ENCODE results near the gene FHIT. TPM values are rescaled to one million over a fixed set of nuclear protein-coding genes. Genes with fewer than 3 reads are reported as not detected.

FHIT gene
- total RNA-seq, 1 donor from 2014 or later = 11.7 TPM

- Mint-ChIP-seq H3K4me3 (no peak overlapping the region), H3K4me1 (ENCODE audit: unreplicated experiment) (no peaks in the 10 kb centered on the region)
- no peak for DNase-seq (ENCODE audit: extremely low spot score, unreplicated experiment)
Measured at GRCh38 chr3:59730591-59730990, 1520.7 kb downstream of the FHIT start.

DNA sequence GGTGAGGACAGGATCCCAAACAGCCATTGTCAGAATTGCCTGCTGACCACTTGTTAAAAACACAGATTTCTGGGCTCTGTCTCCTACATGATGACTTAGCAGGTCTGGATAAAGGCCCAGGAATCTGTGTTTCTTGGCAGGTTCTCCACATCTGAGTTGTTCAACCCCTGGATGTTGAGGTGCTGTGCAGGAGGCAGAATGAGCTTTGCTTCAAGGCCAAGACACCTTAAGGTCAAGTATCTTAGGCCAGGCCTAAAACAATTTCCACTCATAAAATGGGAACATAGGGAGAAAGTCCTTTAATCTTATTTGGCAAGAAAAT is 1522.7 kb downstream of the FHIT start:
- Mint-ChIP-seq H3K4me1 (ENCODE audit: unreplicated experiment) (no peaks in the 10 kb centered on the region), H3K36me3 (no peaks in the 10 kb centered on the region), H3K4me3 (no peak overlapping the region), H3K9me3 (peaks cover 7% of the 10 kb centered on the region), H3K27ac (no peak overlapping the region), H3K27me3 (no peaks in the 10 kb centered on the region)
- TF ChIP-seq, protein P1, sequence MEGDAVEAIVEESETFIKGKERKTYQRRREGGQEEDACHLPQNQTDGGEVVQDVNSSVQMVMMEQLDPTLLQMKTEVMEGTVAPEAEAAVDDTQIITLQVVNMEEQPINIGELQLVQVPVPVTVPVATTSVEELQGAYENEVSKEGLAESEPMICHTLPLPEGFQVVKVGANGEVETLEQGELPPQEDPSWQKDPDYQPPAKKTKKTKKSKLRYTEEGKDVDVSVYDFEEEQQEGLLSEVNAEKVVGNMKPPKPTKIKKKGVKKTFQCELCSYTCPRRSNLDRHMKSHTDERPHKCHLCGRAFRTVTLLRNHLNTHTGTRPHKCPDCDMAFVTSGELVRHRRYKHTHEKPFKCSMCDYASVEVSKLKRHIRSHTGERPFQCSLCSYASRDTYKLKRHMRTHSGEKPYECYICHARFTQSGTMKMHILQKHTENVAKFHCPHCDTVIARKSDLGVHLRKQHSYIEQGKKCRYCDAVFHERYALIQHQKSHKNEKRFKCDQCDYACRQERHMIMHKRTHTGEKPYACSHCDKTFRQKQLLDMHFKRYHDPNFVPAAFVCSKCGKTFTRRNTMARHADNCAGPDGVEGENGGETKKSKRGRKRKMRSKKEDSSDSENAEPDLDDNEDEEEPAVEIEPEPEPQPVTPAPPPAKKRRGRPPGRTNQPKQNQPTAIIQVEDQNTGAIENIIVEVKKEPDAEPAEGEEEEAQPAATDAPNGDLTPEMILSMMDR (conservative IDR thresholded peaks at IDR 0.05) = no peak
- DNase-seq (ENCODE audit: extremely low spot score, unreplicated experiment) = no peak

More at GRCh38 chr3:59730591-59730990, 1520.7 kb downstream of the FHIT start:
- Mint-ChIP-seq H3K27me3 (no peaks in the 10 kb centered on the region), H3K36me3 (no peaks in the 10 kb centered on the region), H3K9me3 (no peaks in the 10 kb centered on the region), H3K27ac (no peak overlapping the region)
- TF ChIP-seq, protein P1 (conservative IDR thresholded peaks at IDR 0.05) = no peak

GRCh38 chr3:59727902-59728586 is 1523.2 kb downstream of the FHIT start:
- no peaks in the 10 kb centered on the region for H3K36me3 Mint-ChIP-seq
- no peak overlapping the region for H3K4me3 Mint-ChIP-seq
- DNase-seq (ENCODE audit: extremely low spot score, unreplicated experiment) = no peak
- peaks cover 7% of the 10 kb centered on the region for H3K9me3 Mint-ChIP-seq
- H3K4me1 Mint-ChIP-seq (ENCODE audit: unreplicated experiment) = no peaks in the 10 kb centered on the region
- no peak overlapping the region for H3K27ac Mint-ChIP-seq
- H3K27me3 Mint-ChIP-seq = no peaks in the 10 kb centered on the region
- TF ChIP-seq, protein P1 (conservative IDR thresholded peaks at IDR 0.05) = no peak

GRCh38 chr3:59726279-59726678 is 1525.0 kb downstream of the FHIT start:
- TF ChIP-seq, protein P1 (conservative IDR thresholded peaks at IDR 0.05) = no peak
- Mint-ChIP-seq H3K4me3 (no peak overlapping the region), H3K36me3 (no peaks in the 10 kb centered on the region), H3K4me1 (ENCODE audit: unreplicated experiment) (no peaks in the 10 kb centered on the region), H3K27me3 (no peaks in the 10 kb centered on the region), H3K9me3 (peaks cover 7% of the 10 kb centered on the region), H3K27ac (no peak overlapping the region)
- DNase-seq (ENCODE audit: extremely low spot score, unreplicated experiment) = no peak

- Mint-ChIP-seq H3K4me3 (no peak overlapping the region), H3K36me3 (no peaks in the 10 kb centered on the region), H3K4me1 (ENCODE audit: unreplicated experiment) (no peaks in the 10 kb centered on the region), H3K9me3 (peaks cover 5% of the 10 kb centered on the region), H3K27ac (no peak overlapping the region), H3K27me3 (peaks cover 17% of the 10 kb centered on the region)
- no peak for DNase-seq (ENCODE audit: extremely low spot score, unreplicated experiment)
- TF ChIP-seq, protein P1 (conservative IDR thresholded peaks at IDR 0.05) = no peak
Measured at GRCh38 chr3:59717679-59718205, 1533.5 kb downstream of the FHIT start.
